ENCODE data around the gene EPM2A. TPM values are rescaled to one million over a fixed set of nuclear protein-coding genes. Genes with fewer than 3 reads are reported as not detected.

Gene EPM2A
- total and polyA plus RNA-seq, 2 donors (not counting 3 experiments of a cell fraction or from before 2014, with no cell fraction given): 3.1 to 4.8 TPM

GRCh38 chr6:145713773-145714172 lies 21.5 kb downstream of the EPM2A start:
- dilution Hi-C loops (cut with MboI; ENCODE audit: extremely low pct_ligation_motif_present, low sequenced_read_pairs): no loop called here
- H3K27ac ChIP-seq (ENCODE audit: insufficient read depth, low read depth, low read length): no peak overlapping the region
- CTCF ChIA-PET: no interaction called here

More at GRCh38 chr6:145713773-145714172, 21.5 kb downstream of the EPM2A start:
- H2AFZ ChIP-seq (ENCODE audit: low read depth, low read length): no peak overlapping the region
- intact Hi-C loops (cut with micrococcal nuclease): no loop called here
- no peak overlapping the region for H3K4me3 ChIP-seq (replicated peaks in 1 of 3; ENCODE audit: insufficient read depth in 1 of 3, low read depth in 1 of 3, low read length in 3 of 3)
- no peaks in the 10 kb centered on the region for H3K4me1 ChIP-seq (ENCODE audit: control insufficient read depth, extremely low read depth, insufficient read depth, low read length)
- H3K9me3 ChIP-seq (replicated peaks; ENCODE audit: control insufficient read depth, insufficient read depth, low read length): no peaks in the 10 kb centered on the region
- FAIRE-seq: no peak
- TF ChIP-seq FOS (IDR thresholded peaks at IDR 0.05; ENCODE audit: borderline replicate concordance, insufficient read depth, low read length) (no peak), GATA2 (IDR thresholded peaks at IDR 0.05; ENCODE audit: insufficient read depth, insufficient read length, low read depth, low read length) (no peak), CTCF (IDR thresholded peaks at IDR 0.05; ENCODE audit: extremely low read depth in 1 of 2, insufficient read depth in 1 of 2, low read depth in 1 of 2, low read length in 2 of 2) (no peak), EZH2 (IDR thresholded peaks at IDR 0.05; ENCODE audit: borderline replicate concordance, low read depth, low read length, severe bottlenecking) (no peak), MYC (IDR thresholded peaks at IDR 0.05; ENCODE audit: low read depth, low read length) (no peak), POLR2A (IDR thresholded peaks at IDR 0.05; ENCODE audit: low read depth, low read length) (no peak), JUN (IDR thresholded peaks at IDR 0.05; ENCODE audit: borderline replicate concordance, insufficient read depth, insufficient read length, low read depth) (no peak), MAX (IDR thresholded peaks at IDR 0.05; ENCODE audit: insufficient read depth, insufficient read length) (no peak), POLR2AphosphoS5 (IDR thresholded peaks at IDR 0.05; ENCODE audit: insufficient read depth, low read depth, low read length) (no peak)
- BruUV-seq (replicated peaks): no TSS peak
- POLR2A ChIA-PET: no interaction called here
- no peaks in the 10 kb centered on the region for H3K27me3 ChIP-seq (ENCODE audit: control insufficient read depth in 2 of 2, insufficient read depth in 2 of 2, low read length in 2 of 2)
- H3K9ac ChIP-seq (replicated peaks; ENCODE audit: extremely low read depth, insufficient read depth, low read length): no peak overlapping the region
- no peaks in the 10 kb centered on the region for H3K79me2 ChIP-seq (ENCODE audit: control insufficient read depth, insufficient read depth, low read length)
- H3K36me3 ChIP-seq (ENCODE audit: control insufficient read depth in 2 of 2, extremely low read depth in 1 of 2, insufficient read depth in 2 of 2, low read length in 2 of 2): no peaks in the 10 kb centered on the region
- no peak overlapping the region for H3K4me2 ChIP-seq (ENCODE audit: insufficient read depth, low read length)
- H4K20me1 ChIP-seq (replicated peaks; ENCODE audit: control insufficient read depth, extremely low read depth, insufficient read depth, low read length): no peaks in the 10 kb centered on the region
- H3K9me1 ChIP-seq (replicated peaks; ENCODE audit: control insufficient read depth, extremely low read depth, insufficient read depth, low read length): no peaks in the 10 kb centered on the region
- DNase-seq (ENCODE audit: low read depth, low spot score): no peak
